K562 (cell line): ENCODE measurements around the gene PEX3. TPM values are rescaled to one million over a fixed set of nuclear protein-coding genes. Genes with fewer than 3 reads are reported as not detected.

Experiments
- ATAC-seq: fragments of 200-7000 bp; cut with Tn5 transposase; 3 replicates; pipeline ENCODE4 v1.9.1; 2020; ENCODE audit warnings: moderate library complexity
- BruUV-seq: library from RNA; stranded (reverse); fragments of 400-500 nt; replicated peaks from 2 replicates; lab custom pipeline; 2021; lab: Mats Ljungman, UMichigan
- CTCF ChIA-PET: fragments of 300-600 bp; formaldehyde crosslinking; extraction: SDS; loops from one replicate; lab custom pipeline; 2021; ENCODE audit warnings: low intra/inter-chr PET ratio; lab: Yijun Ruan, JAX
- POLR2A ChIA-PET: fragments of 300-600, 350-650 bp; sonication (Branson Sonifier 250); formaldehyde crosslinking; extraction: SDS; loops from one replicate; lab custom pipeline; 2021; ENCODE audit warnings: antibody characterized with exemption, inconsistent platforms; lab: Yijun Ruan, JAX
- DNase-seq, 4 experiments: peaks; one replicate each; pipeline versions ENCODE4 v3.0.0 to v3.0.0-alpha.2; 2011 to 2018; ENCODE audit warnings: low spot score in 3 of 4, mixed read lengths in 3 of 4; ENCODE audit errors: extremely low read depth in 1 of 4
- FAIRE-seq: peaks from 2 replicates; lab custom pipeline; 2011; peaks lifted over from hg19 to GRCh38; lab: Jason Lieb, UNC
- H2AFZ ChIP-seq: 2 replicates; pipeline ENCODE4 v1.6.0; 2011; ENCODE audit warnings: low read depth, low read length, control low read depth, inconsistent platforms
- H3K27ac ChIP-seq: fragments of 200-600 bp; 3 replicates; pipeline ENCODE4 v1.8.0; 2011; ENCODE audit warnings: low read depth, mild to moderate bottlenecking, control low read depth, inconsistent platforms, low read length, moderate library complexity, mixed read lengths; ENCODE audit errors: extremely low read depth
- H3K27me3 ChIP-seq, 2 experiments: fragments of 300-600 bp in 1 of 2; 2 replicates in 1 of 2; 3 replicates in 1 of 2; pipeline versions ENCODE4 v1.6.0 to v1.8.0; 2011; ENCODE audit warnings: inconsistent platforms in 2 of 2, low read length in 2 of 2, mild to moderate bottlenecking in 1 of 2, mixed read lengths in 1 of 2, moderate library complexity in 1 of 2; ENCODE audit not compliant: control insufficient read depth in 2 of 2, insufficient read depth in 2 of 2
- H3K36me3 ChIP-seq: fragments of 300-600 bp; 3 replicates; pipeline ENCODE4 v1.8.0; 2011; ENCODE audit warnings: mild to moderate bottlenecking, low read length, inconsistent platforms; ENCODE audit not compliant: control insufficient read depth, insufficient read depth
- H3K4me1 ChIP-seq, 2 experiments: fragments of 200-600 bp in 1 of 2; replicated peaks in 1 of 2; 2 replicates in 1 of 2; 3 replicates in 1 of 2; pipeline versions ENCODE4 v1.5.1 to v1.8.0; 2011; ENCODE audit warnings: inconsistent platforms in 2 of 2, low read length in 2 of 2, mild to moderate bottlenecking in 1 of 2, mixed read lengths in 1 of 2, moderate library complexity in 1 of 2; ENCODE audit not compliant: control insufficient read depth in 2 of 2, insufficient read depth in 2 of 2
- H3K4me2 ChIP-seq: 2 replicates; pipeline ENCODE4 v1.6.1; 2011; ENCODE audit warnings: low read length, control low read depth, inconsistent platforms, mixed read lengths; ENCODE audit not compliant: insufficient read depth
- H3K4me3 ChIP-seq: fragments of 200-600 bp; sonication (generic), shearing (Covaris generic); 2 replicates; pipeline ENCODE4 v1.5.1; 2016; ENCODE audit warnings: control low read depth, inconsistent platforms
- H3K79me2 ChIP-seq: fragments of 200-600 bp; 3 replicates; pipeline ENCODE4 v1.8.0; 2011; ENCODE audit warnings: low read length, inconsistent platforms; ENCODE audit not compliant: control insufficient read depth, insufficient read depth
- H3K9ac ChIP-seq, 2 experiments: 2 replicates each; pipeline versions ENCODE4 v1.6.0 to v1.6.1; 2011; ENCODE audit warnings: low read depth in 2 of 2, low read length in 2 of 2, control low read depth in 1 of 2, inconsistent platforms in 1 of 2, mild to moderate bottlenecking in 1 of 2, mixed read lengths in 1 of 2; ENCODE audit not compliant: insufficient read depth in 1 of 2
- H3K9me1 ChIP-seq: one replicate; pipeline ENCODE4 v1.6.0; 2011; ENCODE audit warnings: inconsistent platforms, mild to moderate bottlenecking, low read length, moderate library complexity; ENCODE audit not compliant: control insufficient read depth, insufficient read depth
- H3K9me3 ChIP-seq: replicated peaks from 2 replicates; pipeline ENCODE4 v1.5.1; 2011; ENCODE audit warnings: low read depth, low read length, inconsistent platforms; ENCODE audit not compliant: control insufficient read depth, insufficient read depth
- H4K20me1 ChIP-seq: replicated peaks from 2 replicates; pipeline ENCODE4 v1.6.1; 2011; ENCODE audit warnings: low read length, inconsistent platforms, mixed read lengths; ENCODE audit not compliant: control insufficient read depth, insufficient read depth
- CEBPG ChIP-seq, 3 experiments: fragments of 200-800 bp in 1 of 3; sonication (Bioruptor generic) in 1 of 3; sonication (generic) in 1 of 3; formaldehyde crosslinking in 1 of 3; IDR thresholded peaks in 2 of 3; conservative IDR thresholded peaks in 1 of 3; 2 replicates each; pipeline versions ENCODE4 v1.6.1 to v1.8.0; 2016 to 2022; ENCODE audit warnings: missing compliant biosample characterization in 2 of 3, missing genetic modification characterization in 2 of 3, mild to moderate bottlenecking in 1 of 3, missing genetic modification reagents in 1 of 3
- FOXA1 ChIP-seq: fragments of 450-650 bp; IDR thresholded peaks from 2 replicates; pipeline ENCODE4 v1.6.1; 2016; ENCODE audit warnings: mild to moderate bottlenecking, borderline replicate concordance
- SNAPC5 ChIP-seq: fragments of 250-450 bp; sonication (Bioruptor Pico); IDR thresholded peaks from 2 replicates; pipeline ENCODE4 v1.8.0; 2021; ENCODE audit warnings: moderate library complexity, mild to moderate bottlenecking, inconsistent platforms
- ZNF121 ChIP-seq: sonication (generic); formaldehyde crosslinking; conservative IDR thresholded peaks from 2 replicates; pipeline ENCODE4 v1.8.0; 2022; ENCODE audit warnings: missing genetic modification reagents
- ZNF24 ChIP-seq: fragments of 450-650 bp; IDR thresholded peaks from 2 replicates; pipeline ENCODE4 v1.6.1; 2016
- WGBS: fragments of 100-300 bp; shearing (Covaris generic); methylation state at CpG from one replicate; pipeline ENCODE4 v1.1.6; 2016; ENCODE audit warnings: low coverage, mixed read lengths; ENCODE audit not compliant: insufficient coverage; ENCODE audit errors: missing lambda C conversion rate; 5-methylcytosine and 5-hydroxymethylcytosine counted together
- in situ Hi-C: fragments of 300-500 bp; cut with MboI; formaldehyde crosslinking; loops from 4 replicates; pipeline ENCODE4 v1.15.0; 2018; ENCODE audit warnings: inconsistent platforms, mixed read lengths
- intact Hi-C: fragments of 100-400 bp; cut with micrococcal nuclease; formaldehyde crosslinking; loops from 2 replicates; pipeline ENCODE4 v1.14.2; 2022
- polyA plus RNA-seq, 8 experiments: library from polyadenylated mRNA; depleted of rRNA in 4 of 8; stranded (reverse) in 5 of 8; unstranded in 3 of 8; fragments of >200 nt; fragmentation: Nextera tagmentation in 2 of 8; fragmentation: Illumina TruSeq in 1 of 8; extraction: Ambion mirVana in 2 of 8; extraction: Trizol in 1 of 8; gene quantifications; 2 replicates each; pipeline versions ENCODE4 v1.2.1 to v1.2.3, GENCODE V29; 2011 to 2014; ENCODE audit warnings: inconsistent platforms in 1 of 8, missing spikeins in 1 of 8
- total RNA-seq, 7 experiments: library from RNA; depleted of rRNA in 6 of 7; stranded (reverse); fragments of >200 nt in 6 of 7; fragmentation: Illumina TruSeq in 2 of 7; extraction: Trizol in 2 of 7; gene quantifications; 2 replicates each; pipeline versions ENCODE4 v1.2.1 to v1.2.3, GENCODE V29; 2011 to 2021; ENCODE audit warnings: low replicate concordance in 1 of 7

PEX3 gene
- total and polyA plus RNA-seq, 9 of the 15 experiments (the other 6 are each of a cell fraction or from before 2014, with no cell fraction given): 17.3 to 69.6 (median 32.7) TPM

DNA sequence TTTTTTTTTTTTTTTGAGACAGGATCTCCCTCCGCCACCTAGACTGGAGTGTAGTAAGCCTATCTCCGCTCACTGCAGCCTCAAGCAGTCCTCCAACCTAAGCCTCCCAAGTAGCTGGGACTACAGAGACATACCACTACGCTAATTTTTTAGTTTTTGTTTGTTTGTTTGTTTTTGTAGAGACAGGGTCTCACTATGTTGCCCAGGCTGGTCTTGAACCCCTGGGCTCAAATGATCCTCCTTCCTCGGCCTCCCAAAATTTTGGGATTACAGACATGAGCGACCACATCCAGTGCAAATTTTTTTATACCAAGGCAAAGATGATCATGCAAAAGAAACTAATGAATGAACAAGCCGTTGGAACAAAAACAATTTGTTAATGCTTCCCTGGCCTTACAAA is 55.6 kb downstream of the PEX3 start:
- H3K9me1 ChIP-seq: no peaks in the 10 kb centered on the region
- POLR2A ChIA-PET: interaction anchor here (0.6 to 1.4 kb wide), 3 partner anchors 9 to 111 kb away, joined by 3 to 5 read pairs (median 3); no protein-coding TSS in a partner anchor
- CTCF ChIA-PET: no interaction called here
- 97% methylated on average over 5 of the region's 6 CpGs for WGBS
- H3K9ac ChIP-seq: no peak overlapping the region
- ATAC-seq: no peak
- no peak overlapping the region for H3K4me2 ChIP-seq
- BruUV-seq: no TSS peak
- no peak for DNase-seq
- H3K79me2 ChIP-seq: peaks cover 41% of the 10 kb centered on the region
- no peak for FAIRE-seq
- H3K4me1 ChIP-seq: peaks cover 2 to 6% of the 10 kb centered on the region in 2 experiments; a peak in 3 of 5 replicates
- 0 out of 2 replicates have a peak, but pooled peaks cover 3% of the 10 kb centered on the region for H4K20me1 ChIP-seq
- no peak overlapping the region for H2AFZ ChIP-seq
- peaks cover 85% of the 10 kb centered on the region for H3K36me3 ChIP-seq
- H3K4me3 ChIP-seq: no peak overlapping the region
- intact Hi-C loops (no loop called here), in situ Hi-C loops (no loop called here)
- no peaks in the 10 kb centered on the region for H3K9me3 ChIP-seq
- no peaks in the 10 kb centered on the region for H3K27me3 ChIP-seq
- TF ChIP-seq ZNF24 (no peak), ZNF121 (CRISPR knock-in tag) (peak; percentile 92)
- no peak overlapping the region for H3K27ac ChIP-seq

GRCh38 chr6:143506620-143507019 is 56.0 kb downstream of the PEX3 start:
- Histone ChIP-seq H3K9ac (no peak overlapping the region), H3K36me3 (peaks cover 81% of the 10 kb centered on the region), H3K9me1 (no peaks in the 10 kb centered on the region), H3K4me1 (peaks cover 6% of the 10 kb centered on the region in 2 experiments; a peak in 4 of 5 replicates), H2AFZ (no peak overlapping the region), H3K9me3 (no peaks in the 10 kb centered on the region), H3K4me3 (no peak overlapping the region), H3K27ac (no peak overlapping the region), H3K4me2 (no peak overlapping the region), H4K20me1 (0 out of 2 replicates have a peak, but pooled peaks cover 3% of the 10 kb centered on the region), H3K79me2 (peaks cover 45% of the 10 kb centered on the region), H3K27me3 (no peaks in the 10 kb centered on the region)
- intact Hi-C loops: no loop called here
- no peak for TF ChIP-seq SNAPC5 (CRISPR knock-in tag)
- TF ChIP-seq CEBPG (CRISPR knock-in tag; IDR thresholded peaks at IDR 0.05): no peak
- TF ChIP-seq CEBPG (tag; conservative IDR thresholded peaks at IDR 0.05 in 1 of 2, IDR thresholded peaks at IDR 0.05 in 1 of 2): peak in 1 of 2 experiments; percentile 38; a peak in 1 of 4 replicates
- TF ChIP-seq FOXA1: no peak
- POLR2A ChIA-PET: interaction anchor here (0.6 to 0.9 kb wide), 3 partner anchors 15 to 1351 kb away, joined by 3 to 4 read pairs (median 3); no protein-coding TSS in a partner anchor
- whole genome bisulfite sequencing: 90% methylated on average over 2 of the region's 2 CpGs
- no TSS peak for BruUV-seq
- in situ Hi-C loops: no loop called here
- CTCF ChIA-PET: no interaction called here
- DNase-seq (no peak), ATAC-seq (no peak), FAIRE-seq (no peak)
